Stimulated activated naive CD8-positive, alpha-beta T cell treated with anti-CD3 and anti-CD28 coated beads, Interleukin-15, Interleukin-2, amounts not matched to agents 100 ng/mL and 50 ng/mL, for 24 hours (primary cell): ENCODE data around the gene MCIDAS.

Experiments used
- H3K27ac Mint-ChIP-seq: one replicate; pipeline ENCODE4 v1.8.0; 2021; ENCODE audit warnings: mild to moderate bottlenecking, mixed read lengths
- H3K27me3 Mint-ChIP-seq: one replicate; pipeline ENCODE4 v1.8.0; 2021; ENCODE audit warnings: mixed read lengths
- H3K36me3 Mint-ChIP-seq: one replicate; pipeline ENCODE4 v1.8.0; 2021; ENCODE audit warnings: low read depth, mixed read lengths
- H3K4me1 Mint-ChIP-seq: one replicate; pipeline ENCODE4 v1.8.0; 2021; ENCODE audit warnings: low read depth, mixed read lengths
- H3K4me3 Mint-ChIP-seq: one replicate; pipeline ENCODE4 v1.8.0; 2021; ENCODE audit warnings: mild to moderate bottlenecking, mixed read lengths
- H3K9me3 Mint-ChIP-seq: one replicate; pipeline ENCODE4 v1.8.0; 2021; ENCODE audit warnings: mixed read lengths

MCIDAS gene

GRCh38 chr5:55227664-55228430, 732 bp upstream of the MCIDAS start:
- H3K27ac Mint-ChIP-seq, result peak overlapping the region; percentile 78
- peaks cover 88% of the 10 kb centered on the region for H3K27me3 Mint-ChIP-seq
- H3K9me3 Mint-ChIP-seq, result no peaks in the 10 kb centered on the region
- no peaks in the 10 kb centered on the region for H3K36me3 Mint-ChIP-seq
- peak overlapping the region; percentile 76 for H3K4me3 Mint-ChIP-seq
- H3K4me1 Mint-ChIP-seq, result peaks cover 35% of the 10 kb centered on the region

- peak overlapping the region; percentile 62 for H3K4me3 Mint-ChIP-seq
- peaks cover 26% of the 10 kb centered on the region for H3K4me1 Mint-ChIP-seq
- no peaks in the 10 kb centered on the region for H3K36me3 Mint-ChIP-seq
- H3K27ac Mint-ChIP-seq, result no peak overlapping the region
- no peaks in the 10 kb centered on the region for H3K9me3 Mint-ChIP-seq
- peaks cover 88% of the 10 kb centered on the region for H3K27me3 Mint-ChIP-seq
Observed at GRCh38 chr5:55226027-55226933, 835 bp downstream of the MCIDAS start.

- H3K36me3 Mint-ChIP-seq, result no peaks in the 10 kb centered on the region
- peaks cover 88% of the 10 kb centered on the region for H3K27me3 Mint-ChIP-seq
- peaks cover 28% of the 10 kb centered on the region for H3K4me1 Mint-ChIP-seq
- H3K9me3 Mint-ChIP-seq, result no peaks in the 10 kb centered on the region
- no peak overlapping the region for H3K4me3 Mint-ChIP-seq
- no peak overlapping the region for H3K27ac Mint-ChIP-seq
Observed at GRCh38 chr5:55225346-55225745, 1.8 kb downstream of the MCIDAS start.

- H3K27me3 Mint-ChIP-seq, result peaks cover 88% of the 10 kb centered on the region
- H3K4me1 Mint-ChIP-seq, result peaks cover 31% of the 10 kb centered on the region
- no peak overlapping the region for H3K27ac Mint-ChIP-seq
- H3K36me3 Mint-ChIP-seq, result no peaks in the 10 kb centered on the region
- no peaks in the 10 kb centered on the region for H3K9me3 Mint-ChIP-seq
- H3K4me3 Mint-ChIP-seq, result peak overlapping the region; percentile 7
Observed at GRCh38 chr5:55223812-55224240, 3.3 kb downstream of the MCIDAS start.

- Mint-ChIP-seq H3K4me3 (peak overlapping the region; percentile 28), H3K4me1 (peaks cover 31% of the 10 kb centered on the region), H3K27ac (no peak overlapping the region), H3K27me3 (peaks cover 88% of the 10 kb centered on the region), H3K36me3 (no peaks in the 10 kb centered on the region), H3K9me3 (no peaks in the 10 kb centered on the region)
Observed at GRCh38 chr5:55222985-55223811, 3.9 kb downstream of the MCIDAS start.

- no peaks in the 10 kb centered on the region for H3K9me3 Mint-ChIP-seq
- H3K27ac Mint-ChIP-seq, result no peak overlapping the region
- H3K27me3 Mint-ChIP-seq, result peaks cover 86% of the 10 kb centered on the region
- H3K4me1 Mint-ChIP-seq, result peaks cover 23% of the 10 kb centered on the region
- peak overlapping the region; percentile 28 for H3K4me3 Mint-ChIP-seq
- no peaks in the 10 kb centered on the region for H3K36me3 Mint-ChIP-seq
Observed at GRCh38 chr5:55222092-55222984, 4.8 kb downstream of the MCIDAS start.

GRCh38 chr5:55220433-55221185, 6.5 kb downstream of the MCIDAS start:
- no peaks in the 10 kb centered on the region for H3K9me3 Mint-ChIP-seq
- peaks cover 84% of the 10 kb centered on the region for H3K27me3 Mint-ChIP-seq
- H3K4me1 Mint-ChIP-seq, result peaks cover 23% of the 10 kb centered on the region
- no peak overlapping the region for H3K27ac Mint-ChIP-seq
- no peaks in the 10 kb centered on the region for H3K36me3 Mint-ChIP-seq
- peak overlapping the region; percentile 69 for H3K4me3 Mint-ChIP-seq

- H3K4me3 Mint-ChIP-seq, result no peak overlapping the region
- H3K27ac Mint-ChIP-seq, result no peak overlapping the region
- H3K36me3 Mint-ChIP-seq, result no peaks in the 10 kb centered on the region
- H3K4me1 Mint-ChIP-seq, result peaks cover 23% of the 10 kb centered on the region
- no peaks in the 10 kb centered on the region for H3K9me3 Mint-ChIP-seq
- H3K27me3 Mint-ChIP-seq, result peaks cover 76% of the 10 kb centered on the region
Observed at GRCh38 chr5:55219770-55220169, 7.3 kb downstream of the MCIDAS start.

- H3K36me3 Mint-ChIP-seq, result no peaks in the 10 kb centered on the region
- H3K4me1 Mint-ChIP-seq, result peaks cover 23% of the 10 kb centered on the region
- no peak overlapping the region for H3K4me3 Mint-ChIP-seq
- H3K9me3 Mint-ChIP-seq, result no peaks in the 10 kb centered on the region
- H3K27me3 Mint-ChIP-seq, result peaks cover 68% of the 10 kb centered on the region
- no peak overlapping the region for H3K27ac Mint-ChIP-seq
Observed at GRCh38 chr5:55218967-55219366, 8.1 kb downstream of the MCIDAS start.

GRCh38 chr5:55211184-55211874, 15.8 kb downstream of the MCIDAS start:
- H3K9me3 Mint-ChIP-seq, result no peaks in the 10 kb centered on the region
- no peak overlapping the region for H3K4me3 Mint-ChIP-seq
- H3K27me3 Mint-ChIP-seq, result peaks cover 29% of the 10 kb centered on the region
- H3K27ac Mint-ChIP-seq, result no peak overlapping the region
- no peaks in the 10 kb centered on the region for H3K4me1 Mint-ChIP-seq
- no peaks in the 10 kb centered on the region for H3K36me3 Mint-ChIP-seq

GRCh38 chr5:55205001-55205400, 22.1 kb downstream of the MCIDAS start:
- Mint-ChIP-seq H3K4me1 (no peaks in the 10 kb centered on the region), H3K27me3 (peaks cover 65% of the 10 kb centered on the region), H3K4me3 (no peak overlapping the region), H3K36me3 (no peaks in the 10 kb centered on the region), H3K27ac (no peak overlapping the region), H3K9me3 (no peaks in the 10 kb centered on the region)

- H3K9me3 Mint-ChIP-seq, result no peaks in the 10 kb centered on the region
- no peaks in the 10 kb centered on the region for H3K4me1 Mint-ChIP-seq
- no peak overlapping the region for H3K27ac Mint-ChIP-seq
- peaks cover 66% of the 10 kb centered on the region for H3K27me3 Mint-ChIP-seq
- no peak overlapping the region for H3K4me3 Mint-ChIP-seq
- H3K36me3 Mint-ChIP-seq, result no peaks in the 10 kb centered on the region
Observed at GRCh38 chr5:55191165-55191564, 36.0 kb downstream of the MCIDAS start.
